Left lung (tissue), 10 donors: ENCODE results near the gene PHACTR1. TPM values are rescaled to one million over a fixed set of nuclear protein-coding genes. Genes with fewer than 3 reads are reported as not detected.

Experiments used
- ATAC-seq: fragments of 200-7000 bp; cut with Tn5 transposase; one replicate; pipeline ENCODE4 v1.9.1; 2020; ENCODE audit warnings: moderate library complexity
- DNase-seq, 4 donors: peaks; one replicate each; pipeline ENCODE4 v3.0.0-alpha.2; 2013 to 2020
- H3K27ac ChIP-seq, 2 donors: fragments of 200-600 bp; sonication (generic) in 1 of 2; one replicate each; pipeline versions ENCODE4 v1.5.0 to v1.8.0; 2020 to 2021
- H3K27me3 ChIP-seq, 2 donors: fragments of 200-600 bp; sonication (generic) in 1 of 2; one replicate each; pipeline versions ENCODE4 v1.5.0 to v1.8.0; 2020 to 2021
- H3K36me3 ChIP-seq, 2 donors: fragments of 200-600 bp; sonication (generic) in 1 of 2; one replicate each; pipeline versions ENCODE4 v1.5.0 to v1.8.0; 2020 to 2021
- H3K4me1 ChIP-seq, 2 donors: fragments of 200-600 bp; one replicate each; pipeline ENCODE4 v1.8.0; 2021
- H3K4me3 ChIP-seq, 2 donors: fragments of 200-600 bp; sonication (generic) in 1 of 2; one replicate each; pipeline versions ENCODE4 v1.5.0 to v1.8.0; 2020 to 2021; ENCODE audit warnings: mild to moderate bottlenecking in 1 of 2
- H3K9me3 ChIP-seq, 2 donors: fragments of 200-600 bp; sonication (generic) in 1 of 2; one replicate each; pipeline versions ENCODE4 v1.5.0 to v1.8.0; 2020 to 2021
- CTCF ChIP-seq, 2 donors: fragments of 200-600 bp; sonication (generic) in 1 of 2; IDR thresholded peaks; one replicate each; pipeline versions ENCODE4 v1.5.0 to v1.8.0; 2021; ENCODE audit warnings: antibody characterized with exemption in 2 of 2
- intact Hi-C, 2 donors: fragments of 100-400 bp; cut with DNase I; formaldehyde crosslinking; loops; one replicate each; pipeline versions ENCODE4 v1.11.2 to v1.14.2; 2022
- polyA plus RNA-seq, 6 donors: library from polyadenylated mRNA; unstranded; fragments of 120-200 nt; gene quantifications; one replicate each; pipeline ENCODE4 v1.2.1, GENCODE V29; 2013; ENCODE audit not compliant: insufficient read length in 6 of 6
- total RNA-seq, 2 donors: library from RNA; stranded (reverse); fragmentation: NEBNext Ultra II Directional; extraction: Animal tissue kit (Norgen Biotek cat#: 25700); gene quantifications; one replicate each; pipeline ENCODE4 v1.2.1, GENCODE V29; 2021
- donor health status: DM: no; HTN: yes; CAD: no.
- donor health status: DM: no; HTN: no; CAD: no.

The PHACTR1 gene
- total and polyA plus RNA-seq, 8 donors: 12.1 to 53.3 (median 15.8) TPM

GRCh38 chr6:13338038-13338437 is 621.5 kb downstream of the PHACTR1 start:
- Histone ChIP-seq H3K36me3 (no peaks in the 10 kb centered on the region), H3K27me3 (no peaks in the 10 kb centered on the region), H3K4me3 (no peak overlapping the region), H3K9me3 (peaks cover 0 to 4% of the 10 kb centered on the region in 2 donors), H3K27ac (peak overlapping the region in 1 of 2 donors; percentile 63), H3K4me1 (peaks cover 4 to 25% of the 10 kb centered on the region in 2 donors)
- no peak for ATAC-seq
- TF ChIP-seq CTCF (IDR thresholded peaks at IDR 0.05): no peak
- intact Hi-C loops: loop anchor here in 1 of 2 donors (5.0 kb wide), 1 partner anchor 199 kb away; no protein-coding TSS in a partner anchor
- no peak for DNase-seq
